ENCODE results near the gene CELF1.

GRCh38 chr11:47516155-47516554 lies 36.8 kb downstream of the CELF1 start:
- no peak for TF ChIP-seq CTCF (IDR thresholded peaks at IDR 0.05)
- TF ChIP-seq POLR2A (IDR thresholded peaks at IDR 0.05) = no peak
